Measurements from ENCODE around the gene APRT. TPM values are rescaled to one million over a fixed set of nuclear protein-coding genes. Genes with fewer than 3 reads are reported as not detected.

APRT gene
- total and polyA plus RNA-seq, 9 of the 15 experiments (the other 6 are each of a cell fraction or from before 2014, with no cell fraction given): 41.7 to 409 (median 146) TPM

DNA sequence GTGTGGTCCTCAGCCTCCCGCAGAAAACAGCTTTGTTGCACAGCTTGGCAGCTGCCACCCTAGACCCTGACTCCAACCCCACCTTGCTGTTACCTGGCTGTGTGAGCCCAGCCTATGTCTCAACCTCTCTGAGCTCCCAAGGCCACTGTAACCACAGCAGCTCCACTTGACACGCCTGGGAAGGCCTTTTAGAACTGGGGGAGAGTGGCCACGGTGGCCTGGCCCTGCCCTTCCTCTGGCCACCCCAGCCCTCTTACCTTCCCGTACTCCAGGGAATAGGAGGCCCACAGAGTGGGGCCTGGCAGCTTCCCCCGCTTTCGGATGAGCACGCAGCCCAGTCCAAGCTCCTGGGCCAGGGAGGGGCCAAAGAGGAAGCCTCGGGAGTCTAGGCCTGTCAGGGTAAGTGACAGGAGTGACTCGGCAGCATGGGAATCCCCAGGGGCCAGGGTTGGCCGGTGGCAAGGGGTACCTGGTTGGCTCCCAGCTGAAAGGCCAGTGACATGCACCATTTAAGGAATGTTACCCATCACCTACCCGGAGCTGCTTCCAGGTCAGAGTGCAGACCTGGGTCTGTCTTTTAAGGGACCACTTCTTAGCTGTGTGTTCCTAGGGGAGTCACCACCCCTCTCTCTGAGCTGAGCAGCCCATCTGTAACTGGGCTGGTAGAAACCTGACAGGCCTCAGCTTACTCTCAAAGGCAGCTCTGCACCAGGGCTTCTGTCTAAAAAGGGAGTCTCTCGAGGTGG, 1.4 kb downstream of the APRT start (continued):
- TF ChIP-seq SMARCE1 (IDR thresholded peaks at IDR 0.05): no peak
- TF ChIP-seq XRCC4 (IDR thresholded peaks at IDR 0.05; ENCODE audit: extremely low read depth, insufficient read depth, insufficient read length): no peak
- no peak for TF ChIP-seq RNF219 (CRISPR knock-in tag; IDR thresholded peaks at IDR 0.05)
- no peak for TF ChIP-seq GMEB1 (CRISPR knock-in tag; IDR thresholded peaks at IDR 0.05)
- TF ChIP-seq, protein P1, sequence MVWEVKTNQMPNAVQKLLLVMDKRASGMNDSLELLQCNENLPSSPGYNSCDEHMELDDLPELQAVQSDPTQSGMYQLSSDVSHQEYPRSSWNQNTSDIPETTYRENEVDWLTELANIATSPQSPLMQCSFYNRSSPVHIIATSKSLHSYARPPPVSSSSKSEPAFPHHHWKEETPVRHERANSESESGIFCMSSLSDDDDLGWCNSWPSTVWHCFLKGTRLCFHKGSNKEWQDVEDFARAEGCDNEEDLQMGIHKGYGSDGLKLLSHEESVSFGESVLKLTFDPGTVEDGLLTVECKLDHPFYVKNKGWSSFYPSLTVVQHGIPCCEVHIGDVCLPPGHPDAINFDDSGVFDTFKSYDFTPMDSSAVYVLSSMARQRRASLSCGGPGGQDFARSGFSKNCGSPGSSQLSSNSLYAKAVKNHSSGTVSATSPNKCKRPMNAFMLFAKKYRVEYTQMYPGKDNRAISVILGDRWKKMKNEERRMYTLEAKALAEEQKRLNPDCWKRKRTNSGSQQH (CRISPR knock-in tag; IDR thresholded peaks at IDR 0.05): no peak
- no peak for TF ChIP-seq TAL1 (IDR thresholded peaks at IDR 0.05)
- TF ChIP-seq TAF15 (IDR thresholded peaks at IDR 0.05; ENCODE audit: low read depth, low read length): no peak
- TF ChIP-seq POLR2B (IDR thresholded peaks at IDR 0.05; ENCODE audit: low read depth, partially characterized antibody): peak; percentile 12
- TF ChIP-seq KLF13 (tag; IDR thresholded peaks at IDR 0.05; ENCODE audit: borderline replicate concordance, low read depth): no peak
- TF ChIP-seq, protein P2, sequence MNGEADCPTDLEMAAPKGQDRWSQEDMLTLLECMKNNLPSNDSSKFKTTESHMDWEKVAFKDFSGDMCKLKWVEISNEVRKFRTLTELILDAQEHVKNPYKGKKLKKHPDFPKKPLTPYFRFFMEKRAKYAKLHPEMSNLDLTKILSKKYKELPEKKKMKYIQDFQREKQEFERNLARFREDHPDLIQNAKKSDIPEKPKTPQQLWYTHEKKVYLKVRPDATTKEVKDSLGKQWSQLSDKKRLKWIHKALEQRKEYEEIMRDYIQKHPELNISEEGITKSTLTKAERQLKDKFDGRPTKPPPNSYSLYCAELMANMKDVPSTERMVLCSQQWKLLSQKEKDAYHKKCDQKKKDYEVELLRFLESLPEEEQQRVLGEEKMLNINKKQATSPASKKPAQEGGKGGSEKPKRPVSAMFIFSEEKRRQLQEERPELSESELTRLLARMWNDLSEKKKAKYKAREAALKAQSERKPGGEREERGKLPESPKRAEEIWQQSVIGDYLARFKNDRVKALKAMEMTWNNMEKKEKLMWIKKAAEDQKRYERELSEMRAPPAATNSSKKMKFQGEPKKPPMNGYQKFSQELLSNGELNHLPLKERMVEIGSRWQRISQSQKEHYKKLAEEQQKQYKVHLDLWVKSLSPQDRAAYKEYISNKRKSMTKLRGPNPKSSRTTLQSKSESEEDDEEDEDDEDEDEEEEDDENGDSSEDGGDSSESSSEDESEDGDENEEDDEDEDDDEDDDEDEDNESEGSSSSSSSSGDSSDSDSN (IDR thresholded peaks at IDR 0.05; ENCODE audit: borderline replicate concordance in 1 of 2, low read depth in 2 of 2, low read length in 2 of 2): no peak
- no peak for TF ChIP-seq GATA2 (CRISPR knock-in tag; IDR thresholded peaks at IDR 0.05)
- no peak for TF ChIP-seq ZFP1 (CRISPR knock-in tag; IDR thresholded peaks at IDR 0.05)
- TF ChIP-seq MEIS2 (IDR thresholded peaks at IDR 0.05; ENCODE audit: partially characterized antibody): peak; percentile 63
- TF ChIP-seq CSDE1 (IDR thresholded peaks at IDR 0.05): no peak
- TF ChIP-seq, protein P3, sequence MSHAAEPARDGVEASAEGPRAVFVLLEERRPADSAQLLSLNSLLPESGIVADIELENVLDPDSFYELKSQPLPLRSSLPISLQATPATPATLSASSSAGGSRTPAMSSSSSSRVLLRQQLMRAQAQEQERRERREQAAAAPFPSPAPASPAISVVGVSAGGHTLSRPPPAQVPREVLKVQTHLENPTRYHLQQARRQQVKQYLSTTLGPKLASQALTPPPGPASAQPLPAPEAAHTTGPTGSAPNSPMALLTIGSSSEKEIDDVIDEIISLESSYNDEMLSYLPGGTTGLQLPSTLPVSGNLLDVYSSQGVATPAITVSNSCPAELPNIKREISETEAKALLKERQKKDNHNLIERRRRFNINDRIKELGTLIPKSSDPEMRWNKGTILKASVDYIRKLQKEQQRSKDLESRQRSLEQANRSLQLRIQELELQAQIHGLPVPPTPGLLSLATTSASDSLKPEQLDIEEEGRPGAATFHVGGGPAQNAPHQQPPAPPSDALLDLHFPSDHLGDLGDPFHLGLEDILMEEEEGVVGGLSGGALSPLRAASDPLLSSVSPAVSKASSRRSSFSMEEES (CRISPR knock-in tag; IDR thresholded peaks at IDR 0.05): no peak
- TF ChIP-seq ZNF766 (CRISPR knock-in tag; conservative IDR thresholded peaks at IDR 0.05): no peak
- TF ChIP-seq ZBTB1 (CRISPR knock-in tag; IDR thresholded peaks at IDR 0.05; ENCODE audit: borderline replicate concordance, low read depth): no peak
- TF ChIP-seq HNRNPL (IDR thresholded peaks at IDR 0.05; ENCODE audit: low read depth, low read length): no peak
- TF ChIP-seq MXI1 (IDR thresholded peaks at IDR 0.05; ENCODE audit: low read depth, low read length): peak; percentile 70
